Pancreas (tissue), 8 donors: ENCODE results near the gene CDS2. TPM values are rescaled to one million over a fixed set of nuclear protein-coding genes. Genes with fewer than 3 reads are reported as not detected.

Experiments used
- polyA plus RNA-seq, 2 donors: library from polyadenylated mRNA; stranded (reverse); fragments of 200-250 nt; gene quantifications; one replicate each; pipeline ENCODE4 v1.2.3, GENCODE V29; 2013
- total RNA-seq, 6 donors: library from RNA; stranded (reverse); fragmentation: NEBNext Ultra II Directional in 4 of 6; extraction: Animal tissue kit (Norgen Biotek cat#: 25700) in 4 of 6; gene quantifications; one replicate each; pipeline versions ENCODE4 v1.2.1 to v1.2.4, GENCODE V29; 2021 to 2023
- donor health status: healthy with polysubstance abuse.
- donor health status: DM: no; HTN: no; CAD: no; lungs with moderate emphysema.
- donor health status: DM: no; HTN: no; CAD: no.
- donor health status: Bipolar disorder and iron deficiency.
- donor health status: DM: yes; HTN: yes; CAD: no.
- donor health status: DM: no; HTN: no; CAD: no.
- donor health status: DM: no; HTN: no; CAD: no.
- donor health status: DM: yes; HTN: yes; CAD: no.

Gene CDS2
- total and polyA plus RNA-seq, 8 donors, result 4.6 to 27.1 (median 14.6) TPM

Other genes starting within 250 kb of the CDS2 start
- gene SLC23A2, start 125.5 kb upstream of the CDS2 start, total RNA-seq, result 1 to 10 TPM; 6.2 to 9.9 (median 8.8) TPM
- gene SLC23A2, start 125.5 kb upstream of the CDS2 start, polyA plus RNA-seq, result 10 to 100 TPM in 1 of 2 donors, 1 to 10 TPM in 1; 4.3 to 12.9 TPM
- 10 to 100 TPM; 28.2 to 49.7 (median 43.4) TPM for gene TMEM230, start 13.9 kb upstream of the CDS2 start, total RNA-seq
- gene TMEM230, start 13.9 kb upstream of the CDS2 start, polyA plus RNA-seq, result 10 to 100 TPM; 76.3 to 98.8 TPM
- gene PCNA, start 7.0 kb upstream of the CDS2 start, total RNA-seq, result 10 to 100 TPM; 10.9 to 23.2 (median 16.8) TPM
- gene PCNA, start 7.0 kb upstream of the CDS2 start, polyA plus RNA-seq, result 10 to 100 TPM; 13.9 to 27.4 TPM
- not detected for gene PROKR2, start 189.9 kb downstream of the CDS2 start, total RNA-seq
- not detected for gene PROKR2, start 189.9 kb downstream of the CDS2 start, polyA plus RNA-seq